ENCODE results near the gene CCL15. TPM values are rescaled to one million over a fixed set of nuclear protein-coding genes. Genes with fewer than 3 reads are reported as not detected.
A peak's percentile ranks its signal among the peaks of the same experiment; 100 is the strongest.

The CCL15 gene
- total RNA-seq (2022): 0.42 TPM in 1 of 2 replicates, not detected in the other
- not detected for Bru-seq, nascent RNA
- BruChase-seq, experiment 1, labeled RNA remaining after a 6-hour chase: percentile 32 among the genes with signal in this experiment
- BruChase-seq, experiment 2, labeled RNA remaining after a 2-hour chase: not detected
- long read RNA-seq, partial matches to known transcripts: 0 of 1 reads
- long read RNA-seq, other reads (novel, unspliced or antisense): 0 of 1 reads

DNA sequence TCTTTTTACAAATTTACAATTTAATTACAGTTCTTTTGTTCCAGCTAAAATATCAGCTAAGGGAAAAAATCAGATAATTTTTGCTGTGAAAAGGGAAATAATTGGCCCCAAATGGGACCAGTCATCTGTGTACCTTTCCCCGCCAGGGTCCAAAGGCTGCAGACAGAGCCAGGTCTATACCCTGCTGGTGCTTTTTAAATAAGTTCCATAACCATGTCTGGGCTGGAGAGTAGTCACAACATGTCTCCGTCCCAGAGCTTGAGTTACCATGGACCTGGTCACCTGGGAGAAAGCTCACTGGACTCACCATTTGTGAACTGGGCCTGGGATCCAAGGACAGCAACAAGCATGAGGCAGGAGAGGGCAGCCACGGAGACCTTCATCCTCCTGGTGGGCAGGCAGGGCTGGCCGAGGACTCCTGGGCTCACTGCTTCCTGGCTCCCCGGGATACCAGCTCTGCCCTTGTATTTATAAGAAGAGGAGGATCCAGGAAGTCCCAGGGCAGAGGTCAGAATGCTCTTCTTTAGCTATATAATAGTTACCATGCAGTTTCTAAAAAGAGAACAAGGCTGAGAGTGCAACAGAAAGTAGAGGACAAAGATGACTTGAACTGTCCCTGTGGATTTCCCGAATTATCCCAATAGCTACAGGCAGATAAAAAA lies at the start of gene CCL15:
TSS of gene CCL15 (minus strand) at position 444 of the 662 bp plus-strand sequence. CDS start at position 383, 61 bp downstream.
- H3K27me3 Mint-ChIP-seq (ENCODE audit: unreplicated experiment): peaks cover 16% of the 10 kb centered on the region
- intact Hi-C loops (cut with micrococcal nuclease; ENCODE audit: unreplicated experiment): no loop called here
- peaks cover 15% of the 10 kb centered on the region for H3K4me1 Mint-ChIP-seq (ENCODE audit: low read depth, unreplicated experiment)
- H3K9me3 Mint-ChIP-seq (ENCODE audit: low read depth, unreplicated experiment): no peaks in the 10 kb centered on the region
- CTCF ChIA-PET: interaction anchor here (1.0 to 1.3 kb wide), 2 partner anchors 26 to 71 kb away, joined by 3 to 4 read pairs; no protein-coding TSS in a partner anchor
- H3K4me3 Mint-ChIP-seq (ENCODE audit: low read depth, unreplicated experiment): no peak within 1 kb of the TSS
- H3K27ac Mint-ChIP-seq (ENCODE audit: unreplicated experiment): no peak within 1 kb of the TSS
- no peak for TF ChIP-seq CTCF (IDR thresholded peaks at IDR 0.05; ENCODE audit: unreplicated experiment)
- no TSS peak for BruUV-seq (replicated peaks)
- DNase-seq: no peak
- no peaks in the 10 kb centered on the region for H3K36me3 Mint-ChIP-seq (ENCODE audit: insufficient read depth, unreplicated experiment)

DNA sequence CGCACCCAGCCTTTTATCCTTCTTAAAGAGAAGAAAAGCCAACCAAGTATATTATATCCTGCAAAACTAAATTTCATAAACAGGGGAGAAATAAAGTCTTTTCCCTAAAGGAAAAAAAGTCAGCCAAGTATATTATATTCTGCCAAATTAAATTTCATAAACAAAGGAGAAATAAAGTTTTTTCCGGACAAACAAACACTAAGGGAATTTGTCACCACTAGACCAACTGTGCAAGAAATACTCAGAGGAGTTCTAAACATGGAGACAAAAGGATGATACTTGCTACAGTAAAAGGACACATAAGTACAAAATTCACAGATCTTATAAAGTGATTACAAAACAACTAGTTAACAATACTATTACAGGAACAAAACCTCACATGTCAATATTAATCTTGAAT lies 48.3 kb upstream of the CCL15 start:
- no peak for TF ChIP-seq CTCF (IDR thresholded peaks at IDR 0.05; ENCODE audit: unreplicated experiment)
- intact Hi-C loops (cut with micrococcal nuclease; ENCODE audit: unreplicated experiment): no loop called here
- Mint-ChIP-seq H3K9me3 (ENCODE audit: low read depth, unreplicated experiment) (peaks cover 4% of the 10 kb centered on the region), H3K36me3 (ENCODE audit: insufficient read depth, unreplicated experiment) (no peaks in the 10 kb centered on the region), H3K4me3 (ENCODE audit: low read depth, unreplicated experiment) (no peak overlapping the region), H3K4me1 (ENCODE audit: low read depth, unreplicated experiment) (no peaks in the 10 kb centered on the region), H3K27me3 (ENCODE audit: unreplicated experiment) (peaks cover 83% of the 10 kb centered on the region), H3K27ac (ENCODE audit: unreplicated experiment) (no peak overlapping the region)
- no peak for DNase-seq
- CTCF ChIA-PET: no interaction called here
- BruUV-seq (replicated peaks): no TSS peak

- peaks cover 88% of the 10 kb centered on the region for H3K27me3 Mint-ChIP-seq (ENCODE audit: unreplicated experiment)
- no peaks in the 10 kb centered on the region for H3K36me3 Mint-ChIP-seq (ENCODE audit: insufficient read depth, unreplicated experiment)
- BruUV-seq (replicated peaks): no TSS peak
- H3K4me3 Mint-ChIP-seq (ENCODE audit: low read depth, unreplicated experiment): no peak overlapping the region
- CTCF ChIA-PET: interaction anchor here (0.9 kb wide), 1 partner anchor 10 kb away, joined by 3 read pairs; no protein-coding TSS in a partner anchor
- TF ChIP-seq CTCF (IDR thresholded peaks at IDR 0.05; ENCODE audit: unreplicated experiment): no peak
- no peaks in the 10 kb centered on the region for H3K4me1 Mint-ChIP-seq (ENCODE audit: low read depth, unreplicated experiment)
- no peak overlapping the region for H3K27ac Mint-ChIP-seq (ENCODE audit: unreplicated experiment)
- DNase-seq: no peak
- H3K9me3 Mint-ChIP-seq (ENCODE audit: low read depth, unreplicated experiment): peaks cover 4% of the 10 kb centered on the region
- intact Hi-C loops (cut with micrococcal nuclease; ENCODE audit: unreplicated experiment): no loop called here
These were observed 46.7 kb upstream of the CCL15 start for GRCh38 chr17:36048066-36048465.

- Mint-ChIP-seq H3K27ac (ENCODE audit: unreplicated experiment) (no peak overlapping the region), H3K4me3 (ENCODE audit: low read depth, unreplicated experiment) (no peak overlapping the region), H3K4me1 (ENCODE audit: low read depth, unreplicated experiment) (no peaks in the 10 kb centered on the region), H3K27me3 (ENCODE audit: unreplicated experiment) (peaks cover 41% of the 10 kb centered on the region), H3K36me3 (ENCODE audit: insufficient read depth, unreplicated experiment) (no peaks in the 10 kb centered on the region), H3K9me3 (ENCODE audit: low read depth, unreplicated experiment) (no peaks in the 10 kb centered on the region)
- CTCF ChIA-PET: interaction anchor here (0.5 to 1.7 kb wide), 2 partner anchors 36 to 247 kb away, joined by 3 to 9 read pairs; no protein-coding TSS in a partner anchor
- intact Hi-C loops (cut with micrococcal nuclease; ENCODE audit: unreplicated experiment): no loop called here
- no TSS peak for BruUV-seq (replicated peaks)
- DNase-seq: no peak
- TF ChIP-seq CTCF (IDR thresholded peaks at IDR 0.05; ENCODE audit: unreplicated experiment): no peak
These were observed 34.9 kb upstream of the CCL15 start for GRCh38 chr17:36036235-36036634.

All from Calu3 (cell line).